Subcutaneous adipose tissue (tissue), 4 donors: ENCODE measurements around the gene SORCS3. TPM values are rescaled to one million over a fixed set of nuclear protein-coding genes. Genes with fewer than 3 reads are reported as not detected.

Experiments
- total RNA-seq, 4 donors: library from RNA; depleted of rRNA; stranded (reverse); fragments of >200 nt; gene quantifications; one replicate each; pipeline ENCODE4 v1.1.0, GENCODE V29; 2016
- TF ChIP-seq, protein P1 (sequence below): fragments of 450-650 bp; IDR thresholded peaks from one replicate; pipeline ENCODE4 v1.5.1; 2016; ENCODE audit warnings: low read depth, mild to moderate bottlenecking, control low read depth, antibody characterized with exemption, moderate library complexity

The SORCS3 gene
- total RNA-seq, 4 donors from 2014 or later: not detected

DNA sequence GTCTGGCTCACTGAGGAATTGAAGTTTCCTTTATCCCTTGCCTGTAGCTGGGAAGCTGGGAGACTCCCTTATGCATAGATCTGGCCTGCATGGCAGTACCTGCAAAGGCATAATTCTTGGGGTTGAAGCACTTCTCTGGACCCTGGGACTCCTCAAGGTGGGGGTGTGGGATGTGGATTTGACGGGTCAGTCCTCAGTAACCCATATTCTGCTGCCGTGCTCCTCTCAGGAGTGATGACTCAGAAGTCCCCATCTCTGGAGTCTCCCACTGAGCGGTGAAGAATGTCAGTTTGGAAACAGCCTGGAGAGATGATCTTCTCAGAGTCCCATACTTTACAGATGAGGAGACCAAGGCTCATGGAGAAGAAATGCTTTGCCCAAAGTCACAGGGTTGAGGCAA, 49.0 kb downstream of the SORCS3 start:
- TF ChIP-seq, protein P1, sequence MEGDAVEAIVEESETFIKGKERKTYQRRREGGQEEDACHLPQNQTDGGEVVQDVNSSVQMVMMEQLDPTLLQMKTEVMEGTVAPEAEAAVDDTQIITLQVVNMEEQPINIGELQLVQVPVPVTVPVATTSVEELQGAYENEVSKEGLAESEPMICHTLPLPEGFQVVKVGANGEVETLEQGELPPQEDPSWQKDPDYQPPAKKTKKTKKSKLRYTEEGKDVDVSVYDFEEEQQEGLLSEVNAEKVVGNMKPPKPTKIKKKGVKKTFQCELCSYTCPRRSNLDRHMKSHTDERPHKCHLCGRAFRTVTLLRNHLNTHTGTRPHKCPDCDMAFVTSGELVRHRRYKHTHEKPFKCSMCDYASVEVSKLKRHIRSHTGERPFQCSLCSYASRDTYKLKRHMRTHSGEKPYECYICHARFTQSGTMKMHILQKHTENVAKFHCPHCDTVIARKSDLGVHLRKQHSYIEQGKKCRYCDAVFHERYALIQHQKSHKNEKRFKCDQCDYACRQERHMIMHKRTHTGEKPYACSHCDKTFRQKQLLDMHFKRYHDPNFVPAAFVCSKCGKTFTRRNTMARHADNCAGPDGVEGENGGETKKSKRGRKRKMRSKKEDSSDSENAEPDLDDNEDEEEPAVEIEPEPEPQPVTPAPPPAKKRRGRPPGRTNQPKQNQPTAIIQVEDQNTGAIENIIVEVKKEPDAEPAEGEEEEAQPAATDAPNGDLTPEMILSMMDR: no peak

DNA sequence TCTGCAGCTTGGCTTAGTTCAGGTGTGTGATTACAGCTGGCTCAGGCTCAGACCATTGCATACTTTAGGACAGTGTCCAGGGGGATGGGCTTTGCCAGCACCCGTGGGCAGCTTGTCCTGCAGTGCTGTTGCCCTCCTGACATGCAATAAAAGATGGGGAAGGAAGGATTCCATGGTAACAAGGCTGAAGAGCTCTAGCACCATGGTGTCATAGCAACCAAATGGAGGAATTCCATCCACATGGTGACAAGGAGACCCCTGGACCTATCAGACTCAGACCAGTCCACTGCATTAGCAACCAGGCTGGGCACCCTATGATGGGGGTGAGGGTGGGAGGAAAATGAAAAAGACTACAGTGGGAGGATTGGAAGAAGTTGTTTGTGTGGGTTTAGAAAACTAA, 49.9 kb downstream of the SORCS3 start:
- TF ChIP-seq, protein P1: no peak

DNA sequence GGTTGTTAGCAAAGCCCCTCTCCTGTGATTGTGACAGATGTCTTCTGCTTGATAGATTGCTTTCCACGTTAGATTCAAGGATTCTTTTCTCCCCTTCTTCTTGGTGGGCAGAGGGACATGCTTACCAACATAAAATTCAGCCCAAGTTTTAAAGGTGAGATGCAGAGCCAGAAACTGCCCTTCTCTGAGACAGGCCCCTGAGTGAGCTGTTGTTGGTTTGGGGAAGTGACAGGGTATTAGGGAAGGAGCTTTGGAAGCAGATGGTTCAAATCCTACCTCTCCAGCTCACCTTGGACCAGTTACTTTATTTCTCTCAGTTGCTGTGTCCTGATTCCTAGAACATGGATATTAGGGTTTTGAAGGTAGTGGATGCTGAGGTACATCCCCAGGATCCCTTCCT, 53.0 kb downstream of the SORCS3 start:
- TF ChIP-seq, protein P1: no peak

- TF ChIP-seq, protein P1: no peak
Measured at GRCh38 chr10:104706886-104707285, 65.8 kb downstream of the SORCS3 start.

DNA sequence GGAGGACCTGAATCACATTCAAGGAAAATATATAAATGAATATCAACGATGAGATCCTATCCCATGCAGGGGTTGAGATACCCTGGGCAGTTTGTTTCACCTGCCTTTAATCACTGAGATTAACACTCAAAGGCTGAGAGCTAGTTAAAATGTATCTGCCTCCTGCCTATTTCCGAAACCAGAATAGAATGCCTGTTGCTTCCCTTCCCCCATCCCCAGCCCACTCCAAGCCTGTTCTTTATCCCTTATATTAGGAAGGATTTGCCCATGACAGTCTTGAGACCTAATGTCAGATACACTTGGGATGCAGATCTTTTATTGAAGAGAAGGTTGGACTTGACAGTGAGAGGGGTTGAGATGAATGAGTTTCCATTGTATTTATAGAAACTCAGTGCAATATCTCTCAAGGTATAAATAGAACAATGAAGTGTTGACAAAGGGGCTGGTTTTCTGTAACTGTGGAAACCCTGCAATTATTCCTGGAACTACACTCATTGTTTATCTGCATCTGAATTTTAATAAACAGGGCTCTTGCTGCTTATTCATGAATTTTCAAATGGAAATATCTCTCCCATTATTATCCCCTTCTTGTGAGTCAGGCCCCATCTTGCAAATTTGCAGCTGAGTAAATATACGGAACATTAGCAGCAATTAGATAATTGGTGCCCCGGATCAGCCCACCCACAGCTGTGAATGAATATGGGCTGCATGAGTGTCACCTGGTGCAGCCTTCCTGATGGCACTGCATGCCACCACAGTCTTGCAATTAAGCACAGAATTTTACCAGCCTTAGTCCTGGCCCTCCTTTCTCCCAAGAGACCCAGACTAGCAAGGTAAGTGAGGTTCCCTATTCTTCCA, 66.7 kb downstream of the SORCS3 start:
- TF ChIP-seq, protein P1: no peak

GRCh38 chr10:104711302-104711721, 70.2 kb downstream of the SORCS3 start:
- TF ChIP-seq, protein P1: no peak

DNA sequence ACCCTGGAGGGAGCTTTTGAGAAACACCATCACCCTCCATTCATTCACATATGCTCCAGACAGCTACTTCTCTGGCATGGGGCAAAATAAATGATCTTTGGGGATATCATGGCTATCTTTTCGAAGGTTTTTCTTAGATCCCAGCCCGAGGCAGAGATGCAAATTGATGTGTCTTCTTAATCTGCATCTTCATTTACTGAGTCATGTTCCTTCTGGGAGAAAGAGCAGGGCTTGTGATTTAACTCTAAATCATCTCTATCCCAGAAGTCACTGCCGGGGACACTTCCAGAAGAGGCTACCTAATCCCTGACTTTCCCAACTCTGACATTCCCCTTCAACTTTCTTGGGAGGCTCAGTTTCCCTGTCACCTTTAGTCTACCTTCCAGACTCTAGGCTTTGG, 90.1 kb downstream of the SORCS3 start:
- TF ChIP-seq, protein P1: no peak
